Peyer's patch (tissue), 4 donors: ENCODE measurements around the gene CCDC120. TPM values are rescaled to one million over a fixed set of nuclear protein-coding genes. Genes with fewer than 3 reads are reported as not detected.

Experiments used
- DNase-seq, 3 donors: peaks; one replicate each; pipeline ENCODE4 v3.0.0-alpha.2; 2017 to 2019
- H3K27ac ChIP-seq, 4 donors: fragments of 200-600 bp; sonication (generic); one replicate each; pipeline ENCODE4 v1.5.1; 2016 to 2019
- H3K27me3 ChIP-seq, 2 donors: fragments of 200-600 bp; sonication (generic); one replicate each; pipeline ENCODE4 v1.5.1; 2019
- H3K36me3 ChIP-seq, 3 donors: fragments of 200-600 bp; sonication (generic); one replicate each; pipeline ENCODE4 v1.5.1; 2016 to 2019
- H3K4me1 ChIP-seq, 4 donors: fragments of 200-600 bp; sonication (generic); one replicate each; pipeline ENCODE4 v1.5.1; 2016 to 2019
- H3K4me3 ChIP-seq, 4 donors: fragments of 200-600 bp; sonication (generic); 1 replicate in 3 of 4; 2 replicates in 1 of 4; pipeline ENCODE4 v1.5.1; 2016 to 2019; ENCODE audit warnings: mild to moderate bottlenecking in 1 of 4
- H3K9me3 ChIP-seq, 4 donors: fragments of 200-600 bp; sonication (generic); one replicate each; pipeline ENCODE4 v1.5.1; 2016 to 2019; ENCODE audit warnings: mild to moderate bottlenecking in 1 of 4
- POLR2A ChIP-seq, 2 donors: fragments of 450-650 bp; IDR thresholded peaks; one replicate each; pipeline ENCODE4 v1.5.1; 2017; ENCODE audit warnings: antibody characterized with exemption in 2 of 2, mild to moderate bottlenecking in 2 of 2, moderate library complexity in 2 of 2
- small RNA-seq, 2 donors: library from RNA; depleted of rRNA; stranded (forward); fragments of <200 nt; gene quantifications; one replicate each; pipeline ENCODE3, GENCODE V24; 2016
- total RNA-seq, 4 donors: library from RNA; depleted of rRNA; stranded (reverse); fragments of >200 nt; gene quantifications; one replicate each; pipeline ENCODE4 v1.1.0, GENCODE V29; 2016
- TF ChIP-seq, protein P1 (sequence below), 6 experiments: fragments of 450-650 bp in 4 of 6; fragments of 200-600 bp in 2 of 6; sonication (generic) in 1 of 6; IDR thresholded peaks; one replicate each; pipeline ENCODE4 v1.5.1; 2017 to 2019; ENCODE audit warnings: antibody characterized with exemption in 6 of 6, mild to moderate bottlenecking in 3 of 6, moderate library complexity in 1 of 6

Gene CCDC120
- total RNA-seq, 4 donors from 2014 or later, result 13.8 to 39.1 (median 24.5) TPM; not detected in 1

- no peaks in the 10 kb centered on the region for H3K9me3 ChIP-seq
- no peak overlapping the region for H3K27ac ChIP-seq
- no peaks in the 10 kb centered on the region for H3K27me3 ChIP-seq
- TF ChIP-seq, protein P1, sequence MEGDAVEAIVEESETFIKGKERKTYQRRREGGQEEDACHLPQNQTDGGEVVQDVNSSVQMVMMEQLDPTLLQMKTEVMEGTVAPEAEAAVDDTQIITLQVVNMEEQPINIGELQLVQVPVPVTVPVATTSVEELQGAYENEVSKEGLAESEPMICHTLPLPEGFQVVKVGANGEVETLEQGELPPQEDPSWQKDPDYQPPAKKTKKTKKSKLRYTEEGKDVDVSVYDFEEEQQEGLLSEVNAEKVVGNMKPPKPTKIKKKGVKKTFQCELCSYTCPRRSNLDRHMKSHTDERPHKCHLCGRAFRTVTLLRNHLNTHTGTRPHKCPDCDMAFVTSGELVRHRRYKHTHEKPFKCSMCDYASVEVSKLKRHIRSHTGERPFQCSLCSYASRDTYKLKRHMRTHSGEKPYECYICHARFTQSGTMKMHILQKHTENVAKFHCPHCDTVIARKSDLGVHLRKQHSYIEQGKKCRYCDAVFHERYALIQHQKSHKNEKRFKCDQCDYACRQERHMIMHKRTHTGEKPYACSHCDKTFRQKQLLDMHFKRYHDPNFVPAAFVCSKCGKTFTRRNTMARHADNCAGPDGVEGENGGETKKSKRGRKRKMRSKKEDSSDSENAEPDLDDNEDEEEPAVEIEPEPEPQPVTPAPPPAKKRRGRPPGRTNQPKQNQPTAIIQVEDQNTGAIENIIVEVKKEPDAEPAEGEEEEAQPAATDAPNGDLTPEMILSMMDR (IDR thresholded peaks at IDR 0.05), result no peak
- no peak for TF ChIP-seq POLR2A (IDR thresholded peaks at IDR 0.05)
- no peak for DNase-seq
- H3K36me3 ChIP-seq, result peaks cover 0 to 19% (median 0%) of the 10 kb centered on the region in 3 donors
- no peaks in the 10 kb centered on the region for H3K4me1 ChIP-seq
- no peak overlapping the region for H3K4me3 ChIP-seq
Observed at GRCh38 chrX:49111791-49112190, 53.0 kb downstream of the CCDC120 start.

DNA sequence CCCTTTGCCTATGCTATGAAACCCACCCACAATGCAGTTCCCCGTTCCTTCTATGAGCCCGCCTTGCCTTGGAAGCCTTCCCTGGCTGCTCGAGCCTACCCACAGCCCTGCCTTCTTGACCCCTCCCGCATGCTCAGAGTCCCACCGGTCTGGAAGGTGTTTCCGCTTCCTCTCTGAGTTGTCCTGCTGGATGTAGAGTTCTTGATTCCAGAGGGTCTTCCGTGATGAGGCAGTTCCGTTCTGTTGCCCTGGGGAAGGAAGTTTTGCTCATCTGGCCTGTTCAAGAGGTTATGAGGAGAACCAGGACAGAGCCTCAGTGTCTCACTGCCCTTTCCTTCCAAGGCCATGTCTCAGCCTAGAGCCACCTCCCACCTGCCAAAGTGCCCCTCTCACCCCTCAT lies 57.3 kb downstream of the CCDC120 start:
- Histone ChIP-seq H3K36me3 (peaks cover 0 to 42% (median 0%) of the 10 kb centered on the region in 3 donors), H3K27me3 (no peaks in the 10 kb centered on the region), H3K4me3 (no peak overlapping the region), H3K4me1 (no peaks in the 10 kb centered on the region), H3K27ac (no peak overlapping the region), H3K9me3 (no peaks in the 10 kb centered on the region)
- no peak for DNase-seq
- TF ChIP-seq POLR2A (IDR thresholded peaks at IDR 0.05), result no peak
- TF ChIP-seq, protein P1 (IDR thresholded peaks at IDR 0.05), result no peak

DNA sequence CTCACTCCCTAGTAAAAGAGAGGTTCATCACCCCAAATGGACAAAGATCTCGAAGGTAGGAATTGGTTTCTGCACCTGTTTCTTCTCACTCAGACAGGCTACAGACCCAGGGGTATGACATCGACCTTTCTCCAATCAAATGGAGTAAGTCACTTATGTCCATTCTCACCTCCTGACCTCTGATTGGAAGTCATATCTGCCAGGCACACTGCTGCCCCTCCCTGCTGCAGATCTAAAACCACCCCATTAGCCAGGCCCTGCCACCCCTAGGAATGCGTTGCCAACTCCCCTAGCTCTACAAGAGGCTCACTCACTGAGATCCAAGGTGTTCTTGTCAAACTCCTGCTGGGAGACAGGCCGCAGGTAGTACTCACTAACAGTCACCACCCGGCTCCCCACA lies 57.9 kb downstream of the CCDC120 start:
- Histone ChIP-seq H3K4me1 (no peaks in the 10 kb centered on the region), H3K9me3 (no peaks in the 10 kb centered on the region), H3K4me3 (no peak overlapping the region), H3K27me3 (no peaks in the 10 kb centered on the region), H3K36me3 (peaks cover 0 to 43% (median 0%) of the 10 kb centered on the region in 3 donors), H3K27ac (no peak overlapping the region)
- no peak for TF ChIP-seq POLR2A (IDR thresholded peaks at IDR 0.05)
- TF ChIP-seq, protein P1 (IDR thresholded peaks at IDR 0.05), result no peak
- no peak for DNase-seq

GRCh38 chrX:49117581-49117980 lies 58.8 kb downstream of the CCDC120 start:
- H3K4me1 ChIP-seq, result no peaks in the 10 kb centered on the region
- no peak for TF ChIP-seq POLR2A (IDR thresholded peaks at IDR 0.05)
- TF ChIP-seq, protein P1 (IDR thresholded peaks at IDR 0.05), result no peak
- peaks cover 0 to 43% (median 0%) of the 10 kb centered on the region in 3 donors for H3K36me3 ChIP-seq
- H3K27me3 ChIP-seq, result no peaks in the 10 kb centered on the region
- H3K27ac ChIP-seq, result no peak overlapping the region
- no peak for DNase-seq
- H3K4me3 ChIP-seq, result no peak overlapping the region
- H3K9me3 ChIP-seq, result no peaks in the 10 kb centered on the region

Small RNAs within 50 kb of the gene (small RNA-seq; reads per million reads assigned to genes)
- gene RNU4-52P, result 0.06 reads per million in 2 donors

Other genes with a start within 250 kb of the CCDC120 start
- not detected for gene ERAS, start 232.5 kb upstream of the CCDC120 start, total RNA-seq
- gene PCSK1N, start 223.4 kb upstream of the CCDC120 start, total RNA-seq, result 10 to 100 TPM in 3 of 4 donors, not detected in 1; 19.0 to 49.2 (median 33.5) TPM
- 10 to 100 TPM; 33.8 to 67.9 (median 54.5) TPM for gene TIMM17B, start 161.2 kb upstream of the CCDC120 start, total RNA-seq
- 10 to 100 TPM; 63.3 to 86.6 (median 70.1) TPM for gene PQBP1, start 161.1 kb upstream of the CCDC120 start, total RNA-seq
- 10 to 100 TPM; 14.0 to 43.3 (median 21.5) TPM for gene SLC35A2, start 147.4 kb upstream of the CCDC120 start, total RNA-seq
- 10 to 100 TPM; 17.3 to 24.8 (median 19.1) TPM for gene PIM2, start 140.0 kb upstream of the CCDC120 start, total RNA-seq
- 10 to 100 TPM; 49.7 to 79.2 (median 71.0) TPM for gene OTUD5, start 101.4 kb upstream of the CCDC120 start, total RNA-seq
- 1 to 10 TPM in 3 of 4 donors, under 1 TPM in 1; 0.35 to 5.8 (median 1.7) TPM for gene KCND1, start 87.2 kb upstream of the CCDC120 start, total RNA-seq
- 100 to 1,000 TPM in 1 of 4 donors, 10 to 100 TPM in 3; 32.4 to 139 (median 70.9) TPM for gene GRIPAP1, start 56.7 kb upstream of the CCDC120 start, total RNA-seq
- gene TFE3, start 15.6 kb upstream of the CCDC120 start, total RNA-seq, result 10 to 100 TPM; 25.6 to 36.3 (median 32.4) TPM
- gene PRAF2, start 15.0 kb downstream of the CCDC120 start, total RNA-seq, result 1 to 10 TPM; 2.8 to 9.8 (median 4.4) TPM
- 100 to 1,000 TPM in 2 of 4 donors, 10 to 100 TPM in 2; 64.2 to 133 (median 86.9) TPM for gene WDR45, start 20.9 kb downstream of the CCDC120 start, total RNA-seq
- gene GPKOW, start 64.7 kb downstream of the CCDC120 start, total RNA-seq, result 10 to 100 TPM; 24.0 to 26.8 (median 25.7) TPM
- 10 to 100 TPM in 2 of 4 donors, 1 to 10 TPM in 1, not detected in 1; 5.8 to 14.4 (median 11.6) TPM for gene MAGIX, start 103.8 kb downstream of the CCDC120 start, total RNA-seq
- 10 to 100 TPM; 16.1 to 36.6 (median 30.8) TPM for gene PLP2, start 112.9 kb downstream of the CCDC120 start, total RNA-seq
- 10 to 100 TPM; 22.5 to 47.0 (median 26.8) TPM for gene PRICKLE3, start 127.4 kb downstream of the CCDC120 start, total RNA-seq
- 10 to 100 TPM in 1 of 4 donors, 1 to 10 TPM in 2, not detected in 1; 5.5 to 11.0 (median 6.7) TPM for gene SYP, start 141.2 kb downstream of the CCDC120 start, total RNA-seq
- gene CACNA1F, start 174.3 kb downstream of the CCDC120 start, total RNA-seq, result 1 to 10 TPM; 1.7 to 2.8 (median 2.3) TPM
- 10 to 100 TPM; 19.1 to 27.4 (median 23.1) TPM for gene CCDC22, start 176.5 kb downstream of the CCDC120 start, total RNA-seq
- gene FOXP3, start 205.7 kb downstream of the CCDC120 start, total RNA-seq, result under 1 TPM in 1 of 4 donors, not detected in 3; 0.66 TPM
- 10 to 100 TPM in 1 of 4 donors, 1 to 10 TPM in 3; 2.5 to 19.0 (median 7.5) TPM for gene PPP1R3F, start 210.8 kb downstream of the CCDC120 start, total RNA-seq
- gene GAGE10, start 244.6 kb downstream of the CCDC120 start, total RNA-seq, result not detected